Activated CD4-positive, alpha-beta T cell treated with anti-CD3 and anti-CD28 coated beads, Interleukin-2, amount 10 ng/mL, durations not matched to agents 24 days and 14 days (primary cell): ENCODE data around the gene ANKS1B. TPM values are rescaled to one million over a fixed set of nuclear protein-coding genes. Genes with fewer than 3 reads are reported as not detected.

Experiments
- DNase-seq: peaks from one replicate; pipeline ENCODE4 v3.0.0; 2022
- H3K27ac Mint-ChIP-seq: one replicate; pipeline ENCODE4 v1.8.0; 2022; ENCODE audit warnings: mild to moderate bottlenecking, mixed read lengths
- H3K27me3 Mint-ChIP-seq: one replicate; pipeline ENCODE4 v1.8.0; 2022; ENCODE audit warnings: mixed read lengths
- H3K36me3 Mint-ChIP-seq: one replicate; pipeline ENCODE4 v1.8.0; 2022; ENCODE audit warnings: low read depth, mild to moderate bottlenecking, mixed read lengths
- H3K4me1 Mint-ChIP-seq: one replicate; pipeline ENCODE4 v1.8.0; 2021; ENCODE audit warnings: mixed read lengths
- H3K4me3 Mint-ChIP-seq: one replicate; pipeline ENCODE4 v1.8.0; 2022; ENCODE audit warnings: mild to moderate bottlenecking, moderate library complexity, mixed read lengths
- H3K9me3 Mint-ChIP-seq: one replicate; pipeline ENCODE4 v1.8.0; 2021; ENCODE audit warnings: mixed read lengths
- intact Hi-C: fragments of 100-400 bp; cut with micrococcal nuclease; formaldehyde crosslinking; loops from one replicate; pipeline ENCODE4 v1.15.1; 2023
- total RNA-seq: library from RNA; stranded (reverse); gene quantifications from 2 replicates; pipeline ENCODE4 v1.2.3, GENCODE V29; 2022

Gene ANKS1B
- total RNA-seq, 1 donor from 2014 or later = 1.5 TPM

GRCh38 chr12:99486277-99486676 is 498.5 kb downstream of the ANKS1B start:
- Mint-ChIP-seq H3K27ac (no peak overlapping the region), H3K9me3 (no peaks in the 10 kb centered on the region), H3K27me3 (no peaks in the 10 kb centered on the region), H3K36me3 (no peaks in the 10 kb centered on the region), H3K4me3 (no peak overlapping the region), H3K4me1 (no peaks in the 10 kb centered on the region)
- no peak for DNase-seq
- intact Hi-C loops = no loop called here

GRCh38 chr12:99479149-99479548 is 505.6 kb downstream of the ANKS1B start:
- DNase-seq = no peak
- no peaks in the 10 kb centered on the region for H3K4me1 Mint-ChIP-seq
- H3K9me3 Mint-ChIP-seq = no peaks in the 10 kb centered on the region
- H3K27ac Mint-ChIP-seq = no peak overlapping the region
- H3K27me3 Mint-ChIP-seq = no peaks in the 10 kb centered on the region
- H3K4me3 Mint-ChIP-seq = no peak overlapping the region
- no peaks in the 10 kb centered on the region for H3K36me3 Mint-ChIP-seq
- intact Hi-C loops = no loop called here

- Mint-ChIP-seq H3K9me3 (no peaks in the 10 kb centered on the region), H3K27ac (no peak overlapping the region), H3K4me1 (no peaks in the 10 kb centered on the region), H3K4me3 (no peak overlapping the region), H3K36me3 (no peaks in the 10 kb centered on the region), H3K27me3 (no peaks in the 10 kb centered on the region)
- intact Hi-C loops = no loop called here
- DNase-seq = no peak
Measured at GRCh38 chr12:99476956-99477355, 507.8 kb downstream of the ANKS1B start.

- Mint-ChIP-seq H3K36me3 (no peaks in the 10 kb centered on the region), H3K4me3 (no peak overlapping the region), H3K27me3 (no peaks in the 10 kb centered on the region), H3K4me1 (no peaks in the 10 kb centered on the region), H3K27ac (no peak overlapping the region), H3K9me3 (no peaks in the 10 kb centered on the region)
- intact Hi-C loops = no loop called here
- no peak for DNase-seq
Measured at GRCh38 chr12:99455350-99456035, 529.2 kb downstream of the ANKS1B start.

GRCh38 chr12:99454539-99455172 is 530.1 kb downstream of the ANKS1B start:
- no peaks in the 10 kb centered on the region for H3K27me3 Mint-ChIP-seq
- no peaks in the 10 kb centered on the region for H3K9me3 Mint-ChIP-seq
- H3K4me3 Mint-ChIP-seq = no peak overlapping the region
- DNase-seq = no peak
- no peaks in the 10 kb centered on the region for H3K4me1 Mint-ChIP-seq
- no peaks in the 10 kb centered on the region for H3K36me3 Mint-ChIP-seq
- no peak overlapping the region for H3K27ac Mint-ChIP-seq
- intact Hi-C loops = no loop called here

GRCh38 chr12:99453836-99454538 is 530.7 kb downstream of the ANKS1B start:
- H3K27ac Mint-ChIP-seq = no peak overlapping the region
- H3K9me3 Mint-ChIP-seq = no peaks in the 10 kb centered on the region
- H3K4me1 Mint-ChIP-seq = no peaks in the 10 kb centered on the region
- no peak for DNase-seq
- no peak overlapping the region for H3K4me3 Mint-ChIP-seq
- intact Hi-C loops = no loop called here
- no peaks in the 10 kb centered on the region for H3K27me3 Mint-ChIP-seq
- no peaks in the 10 kb centered on the region for H3K36me3 Mint-ChIP-seq

- no peaks in the 10 kb centered on the region for H3K4me1 Mint-ChIP-seq
- no peaks in the 10 kb centered on the region for H3K36me3 Mint-ChIP-seq
- DNase-seq = no peak
- no peak overlapping the region for H3K4me3 Mint-ChIP-seq
- no peaks in the 10 kb centered on the region for H3K27me3 Mint-ChIP-seq
- H3K27ac Mint-ChIP-seq = no peak overlapping the region
- intact Hi-C loops = no loop called here
- H3K9me3 Mint-ChIP-seq = no peaks in the 10 kb centered on the region
Measured at GRCh38 chr12:99450036-99450630, 534.6 kb downstream of the ANKS1B start.

GRCh38 chr12:99444859-99445316 is 539.8 kb downstream of the ANKS1B start:
- H3K4me3 Mint-ChIP-seq = no peak overlapping the region
- H3K27me3 Mint-ChIP-seq = no peaks in the 10 kb centered on the region
- no peaks in the 10 kb centered on the region for H3K9me3 Mint-ChIP-seq
- intact Hi-C loops = no loop called here
- H3K4me1 Mint-ChIP-seq = no peaks in the 10 kb centered on the region
- DNase-seq = no peak
- H3K36me3 Mint-ChIP-seq = no peaks in the 10 kb centered on the region
- no peak overlapping the region for H3K27ac Mint-ChIP-seq

GRCh38 chr12:99442758-99443157 is 542.0 kb downstream of the ANKS1B start:
- intact Hi-C loops = no loop called here
- H3K9me3 Mint-ChIP-seq = peaks cover 4% of the 10 kb centered on the region

GRCh38 chr12:99439399-99439798 is 545.3 kb downstream of the ANKS1B start:
- no peaks in the 10 kb centered on the region for H3K4me1 Mint-ChIP-seq

More at GRCh38 chr12:99442758-99443157, 542.0 kb downstream of the ANKS1B start:
- no peak overlapping the region for H3K4me3 Mint-ChIP-seq
- H3K4me1 Mint-ChIP-seq = no peaks in the 10 kb centered on the region
- no peaks in the 10 kb centered on the region for H3K27me3 Mint-ChIP-seq
- no peaks in the 10 kb centered on the region for H3K36me3 Mint-ChIP-seq
- H3K27ac Mint-ChIP-seq = no peak overlapping the region
- DNase-seq = no peak

GRCh38 chr12:99436584-99436983 is 548.2 kb downstream of the ANKS1B start:
- DNase-seq = no peak
- Mint-ChIP-seq H3K27me3 (no peaks in the 10 kb centered on the region), H3K4me3 (no peak overlapping the region), H3K9me3 (peaks cover 4% of the 10 kb centered on the region), H3K4me1 (no peaks in the 10 kb centered on the region), H3K36me3 (no peaks in the 10 kb centered on the region), H3K27ac (no peak overlapping the region)
- intact Hi-C loops = no loop called here

More at GRCh38 chr12:99439399-99439798, 545.3 kb downstream of the ANKS1B start:
- H3K4me3 Mint-ChIP-seq = no peak overlapping the region
- intact Hi-C loops = no loop called here
- H3K9me3 Mint-ChIP-seq = peaks cover 4% of the 10 kb centered on the region
- no peak overlapping the region for H3K27ac Mint-ChIP-seq
- H3K36me3 Mint-ChIP-seq = no peaks in the 10 kb centered on the region
- no peaks in the 10 kb centered on the region for H3K27me3 Mint-ChIP-seq
- no peak for DNase-seq

- Mint-ChIP-seq H3K4me1 (no peaks in the 10 kb centered on the region), H3K27ac (no peak overlapping the region), H3K4me3 (no peak overlapping the region), H3K27me3 (no peaks in the 10 kb centered on the region), H3K36me3 (no peaks in the 10 kb centered on the region), H3K9me3 (peaks cover 4% of the 10 kb centered on the region)
- intact Hi-C loops = no loop called here
- DNase-seq = no peak
Measured at GRCh38 chr12:99435095-99435791, 549.5 kb downstream of the ANKS1B start.

GRCh38 chr12:99433155-99433554 is 551.6 kb downstream of the ANKS1B start:
- intact Hi-C loops = no loop called here
- DNase-seq = no peak
- Mint-ChIP-seq H3K36me3 (no peaks in the 10 kb centered on the region), H3K27me3 (no peaks in the 10 kb centered on the region), H3K4me1 (no peaks in the 10 kb centered on the region), H3K4me3 (no peak overlapping the region), H3K27ac (no peak overlapping the region), H3K9me3 (peaks cover under 1% of the 10 kb centered on the region)
